Stimulated activated CD4-positive, alpha-beta T cell treated with anti-CD3 and anti-CD28 coated beads, Interleukin-12 subunit alpha, Interleukin-12 subunit beta, amount 100 ng/mL, for 4 hours (primary cell): ENCODE results near the gene OR51I2.

Experiments
- DNase-seq: peaks from one replicate; pipeline ENCODE4 v3.0.0-alpha.2; 2020

OR51I2 gene

GRCh38 chr11:5449023-5449422 is at the start of gene OR51I2:
Gene OR51I2, plus strand, starts transcription at chr11:5449323. Its CDS starts 4,166 bp downstream, at chr11:5453489.
- DNase-seq: no peak

- no peak for DNase-seq
Observed at GRCh38 chr11:5405173-5405572, 44.0 kb upstream of the OR51I2 start.

- no peak for DNase-seq
Observed at GRCh38 chr11:5420993-5421392, 28.1 kb upstream of the OR51I2 start.

GRCh38 chr11:5421811-5422210 is 27.3 kb upstream of the OR51I2 start, which contains the start of gene OR51Q1:
Gene OR51Q1, plus strand, starts transcription at chr11:5422111. Its CDS starts 90 bp downstream, at chr11:5422201.
- no peak for DNase-seq

GRCh38 chr11:5423131-5423530 is 26.0 kb upstream of the OR51I2 start:
- DNase-seq: no peak

- no peak for DNase-seq
Observed at GRCh38 chr11:5441414-5441813, 7.7 kb upstream of the OR51I2 start, which contains the start of gene OR51I1. Gene OR51I1, minus strand, starts transcription at chr11:5441514. Its CDS starts 0 bp downstream, at chr11:5441514.

GRCh38 chr11:5443835-5444393 is 5.2 kb upstream of the OR51I2 start:
- DNase-seq: no peak

- no peak for DNase-seq
Observed at GRCh38 chr11:5449432-5449831, 309 bp downstream of the OR51I2 start.

GRCh38 chr11:5460983-5461621 is 12.0 kb downstream of the OR51I2 start:
- no peak for DNase-seq

- DNase-seq: no peak
Observed at GRCh38 chr11:5467527-5467926, 18.4 kb downstream of the OR51I2 start.

GRCh38 chr11:5473921-5474320 is 24.8 kb downstream of the OR51I2 start:
- no peak for DNase-seq

GRCh38 chr11:5476186-5476819 is 27.2 kb downstream of the OR51I2 start:
- DNase-seq: peak; percentile 15

- DNase-seq: no peak
Observed at GRCh38 chr11:5486003-5486402, 36.9 kb downstream of the OR51I2 start.

GRCh38 chr11:5486421-5486820 is 37.3 kb downstream of the OR51I2 start:
- DNase-seq: no peak

- DNase-seq: no peak
Observed at GRCh38 chr11:5488385-5488784, 39.3 kb downstream of the OR51I2 start, which contains the start of gene OR52D1. Gene OR52D1, plus strand, starts transcription at chr11:5488685. Its CDS starts 22 bp downstream, at chr11:5488707.

GRCh38 chr11:5488798-5489399 is 39.8 kb downstream of the OR51I2 start:
- no peak for DNase-seq

GRCh38 chr11:5489576-5490357 is 40.6 kb downstream of the OR51I2 start:
- DNase-seq: no peak

GRCh38 chr11:5499671-5500070 is 50.5 kb downstream of the OR51I2 start:
- DNase-seq: no peak

GRCh38 chr11:5500393-5500801 is 51.3 kb downstream of the OR51I2 start:
- no peak for DNase-seq

- no peak for DNase-seq
Observed at GRCh38 chr11:5504403-5504921, 55.3 kb downstream of the OR51I2 start.

- no peak for DNase-seq
Observed at GRCh38 chr11:5505363-5506048, 56.4 kb downstream of the OR51I2 start.
